Neural progenitor cell (in vitro differentiated cells): ENCODE data around the gene DMRTA1.

ENCODE experiments used
- EZH2 ChIP-seq: fragments of 200-600 bp; sonication (generic); IDR thresholded peaks from 2 replicates; pipeline ENCODE4 v1.6.1; 2017; ENCODE audit warnings: antibody characterized with exemption, mild to moderate bottlenecking, moderate library complexity
- EZH2phosphoT487 ChIP-seq: fragments of 200-600 bp; sonication (generic); IDR thresholded peaks from 2 replicates; pipeline ENCODE4 v1.6.1; 2017; ENCODE audit warnings: antibody characterized with exemption
- TF ChIP-seq, protein P1 (sequence below): fragments of 200-600 bp; sonication (generic); IDR thresholded peaks from 2 replicates; pipeline ENCODE4 v1.5.1; 2017; ENCODE audit warnings: antibody characterized with exemption, mild to moderate bottlenecking

DNA sequence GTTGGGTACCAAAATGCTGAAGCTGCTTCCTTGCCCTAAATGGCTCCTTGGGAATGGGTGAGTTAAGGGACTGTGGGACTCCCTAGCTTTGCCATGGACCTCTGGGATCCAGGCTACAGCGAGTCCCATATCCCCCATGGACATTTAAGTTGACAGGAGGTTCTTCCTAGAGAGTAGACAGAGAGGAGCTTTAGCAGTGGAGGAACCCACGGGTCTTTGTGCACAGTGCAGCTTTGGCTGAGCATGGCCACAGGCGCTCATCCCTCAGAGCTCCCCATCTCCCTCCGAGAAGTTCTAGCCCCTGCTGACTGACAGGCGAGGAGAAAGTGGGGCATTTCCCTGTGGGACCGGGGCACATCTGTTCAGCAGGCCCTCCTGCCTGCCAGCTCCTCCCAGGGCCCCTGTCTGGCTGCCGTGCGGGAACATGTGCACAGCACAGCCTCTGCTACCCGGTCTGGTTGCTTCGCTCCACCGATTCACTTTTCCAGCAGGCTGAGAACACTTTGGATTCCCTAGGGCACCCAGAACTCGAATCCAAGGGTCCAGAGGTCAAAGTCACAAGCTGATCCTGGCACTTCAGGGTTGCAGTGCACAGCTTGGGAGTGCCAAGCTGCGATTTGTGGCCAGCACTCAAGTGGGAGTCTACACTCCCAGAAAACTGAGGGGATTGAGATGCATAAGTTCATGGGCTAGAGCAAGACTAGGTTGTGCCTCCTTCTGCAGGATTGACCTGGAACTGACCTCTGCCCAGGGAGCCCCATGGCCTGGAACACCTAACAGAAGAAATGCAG is 40.6 kb upstream of the DMRTA1 start:
- TF ChIP-seq, protein P1, sequence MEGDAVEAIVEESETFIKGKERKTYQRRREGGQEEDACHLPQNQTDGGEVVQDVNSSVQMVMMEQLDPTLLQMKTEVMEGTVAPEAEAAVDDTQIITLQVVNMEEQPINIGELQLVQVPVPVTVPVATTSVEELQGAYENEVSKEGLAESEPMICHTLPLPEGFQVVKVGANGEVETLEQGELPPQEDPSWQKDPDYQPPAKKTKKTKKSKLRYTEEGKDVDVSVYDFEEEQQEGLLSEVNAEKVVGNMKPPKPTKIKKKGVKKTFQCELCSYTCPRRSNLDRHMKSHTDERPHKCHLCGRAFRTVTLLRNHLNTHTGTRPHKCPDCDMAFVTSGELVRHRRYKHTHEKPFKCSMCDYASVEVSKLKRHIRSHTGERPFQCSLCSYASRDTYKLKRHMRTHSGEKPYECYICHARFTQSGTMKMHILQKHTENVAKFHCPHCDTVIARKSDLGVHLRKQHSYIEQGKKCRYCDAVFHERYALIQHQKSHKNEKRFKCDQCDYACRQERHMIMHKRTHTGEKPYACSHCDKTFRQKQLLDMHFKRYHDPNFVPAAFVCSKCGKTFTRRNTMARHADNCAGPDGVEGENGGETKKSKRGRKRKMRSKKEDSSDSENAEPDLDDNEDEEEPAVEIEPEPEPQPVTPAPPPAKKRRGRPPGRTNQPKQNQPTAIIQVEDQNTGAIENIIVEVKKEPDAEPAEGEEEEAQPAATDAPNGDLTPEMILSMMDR: no peak
- TF ChIP-seq EZH2 (no peak), EZH2phosphoT487 (no peak)
